HG03432 (cell line): ENCODE results near the gene TTLL10.

Experiments used
- ATAC-seq: cut with Tn5 transposase; IDR thresholded peaks from one replicate; pipeline ENCODE4 v1.9.1; 2021; ENCODE audit warnings: mild to moderate bottlenecking, moderate library complexity; ENCODE audit not compliant: unreplicated experiment

TTLL10 gene

GRCh38 chr1:1232208-1232795, 58.6 kb downstream of the TTLL10 start, which contains the start of gene B3GALT6:
TSS of gene B3GALT6 (plus strand) at chr1:1232237. CDS start at chr1:1232279, 42 bp downstream.
- ATAC-seq, result peak; percentile 6

GRCh38 chr1:1232796-1233566, 59.3 kb downstream of the TTLL10 start:
- ATAC-seq, result no peak

- ATAC-seq, result no peak
These were observed 59.9 kb downstream of the TTLL10 start for GRCh38 chr1:1233567-1233892.

DNA sequence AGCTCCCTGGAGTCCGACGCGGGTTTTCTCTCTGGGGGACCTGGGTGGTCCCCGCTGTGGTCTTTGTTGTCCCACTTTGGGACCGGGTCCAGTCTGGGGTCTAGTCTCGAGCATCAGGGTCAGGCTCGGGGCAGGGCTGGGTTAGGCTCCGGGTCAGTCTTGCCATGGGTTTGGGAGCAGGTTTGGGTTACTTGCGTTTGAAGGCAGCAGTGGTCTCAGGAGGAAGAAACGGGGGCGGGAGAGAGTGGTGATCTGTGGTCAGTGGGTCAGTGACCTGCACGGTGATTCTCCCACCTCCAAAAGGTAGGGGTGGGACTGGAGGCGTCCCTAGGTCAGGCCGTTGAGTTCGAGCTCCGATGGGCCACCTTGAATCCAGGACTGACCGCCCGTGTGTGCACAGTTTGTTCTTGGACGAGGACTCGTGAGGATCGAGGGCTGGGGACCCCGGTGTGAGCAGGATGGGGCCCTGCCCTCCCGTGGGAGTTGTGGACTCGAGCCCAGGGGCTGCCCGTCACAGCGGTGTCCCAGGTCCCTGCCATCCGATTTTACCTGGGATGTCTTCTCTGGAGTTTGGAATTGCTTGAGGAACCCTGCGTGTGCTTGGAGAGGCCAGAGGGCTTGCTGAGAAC, 60.6 kb downstream of the TTLL10 start:
- ATAC-seq, result no peak

DNA sequence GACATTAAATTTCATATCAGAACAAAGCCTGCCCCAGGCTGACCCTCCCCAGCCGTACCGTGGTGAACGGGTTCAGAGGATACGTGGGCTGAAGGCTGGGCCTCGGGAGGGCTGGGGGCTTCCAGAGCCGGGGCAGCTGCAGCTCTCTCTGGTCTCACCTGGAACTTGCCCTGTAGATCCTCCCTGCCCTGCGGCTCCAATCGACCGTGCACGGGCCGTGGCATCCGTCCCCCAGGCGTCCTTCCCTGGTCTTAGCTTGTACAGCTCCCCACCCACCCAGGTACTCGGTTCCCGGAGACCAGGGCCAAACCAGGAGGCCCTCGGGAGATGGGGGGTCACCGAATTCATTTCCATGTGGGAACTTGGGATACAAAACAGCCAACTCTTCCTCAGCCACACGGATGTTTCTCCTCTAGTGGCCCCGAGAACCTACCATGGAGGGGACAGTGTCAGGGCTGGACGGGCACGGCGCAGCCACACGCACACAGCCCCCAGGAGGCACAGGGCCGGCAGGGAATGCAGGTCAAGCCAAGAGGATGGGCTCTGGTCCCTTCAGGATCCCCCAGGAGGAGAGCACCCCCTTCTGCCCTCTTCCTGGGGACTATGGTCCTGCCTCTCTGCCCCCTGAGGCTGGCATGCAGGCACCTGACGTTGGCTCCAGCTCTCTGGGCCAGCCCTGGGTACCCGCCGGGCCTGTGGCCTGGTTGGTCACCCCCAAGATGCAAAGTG, 61.5 kb downstream of the TTLL10 start:
- ATAC-seq, result no peak

DNA sequence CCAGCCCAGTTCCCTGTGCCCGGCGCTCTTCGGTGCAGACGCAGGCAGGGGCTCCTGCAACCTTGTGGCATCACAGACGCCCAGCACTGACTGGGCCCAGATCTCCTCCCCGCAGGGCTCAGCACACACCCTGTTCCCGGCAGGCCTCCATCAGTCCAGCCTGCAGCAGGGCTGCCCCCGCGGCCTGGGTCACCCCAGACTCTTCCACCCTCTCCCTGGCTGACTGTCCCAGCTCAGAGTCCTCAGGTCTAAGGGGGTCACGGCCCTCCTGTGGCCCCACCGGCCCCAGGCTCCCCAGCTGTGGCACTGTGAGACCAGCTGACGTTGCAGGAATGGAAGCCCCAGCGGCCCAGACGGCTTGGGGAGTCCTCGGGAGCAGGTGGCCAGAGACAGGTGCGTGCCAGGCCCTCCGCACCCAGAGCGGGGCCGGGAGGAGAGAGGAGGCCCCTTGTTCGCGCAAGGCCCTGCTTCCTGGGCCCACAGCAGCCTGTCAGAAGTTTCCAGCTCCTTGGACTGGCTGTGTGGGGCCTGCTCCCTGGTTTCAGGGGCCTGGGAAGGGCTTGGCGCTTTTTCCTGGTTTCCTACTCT, 62.6 kb downstream of the TTLL10 start:
- ATAC-seq, result no peak

DNA sequence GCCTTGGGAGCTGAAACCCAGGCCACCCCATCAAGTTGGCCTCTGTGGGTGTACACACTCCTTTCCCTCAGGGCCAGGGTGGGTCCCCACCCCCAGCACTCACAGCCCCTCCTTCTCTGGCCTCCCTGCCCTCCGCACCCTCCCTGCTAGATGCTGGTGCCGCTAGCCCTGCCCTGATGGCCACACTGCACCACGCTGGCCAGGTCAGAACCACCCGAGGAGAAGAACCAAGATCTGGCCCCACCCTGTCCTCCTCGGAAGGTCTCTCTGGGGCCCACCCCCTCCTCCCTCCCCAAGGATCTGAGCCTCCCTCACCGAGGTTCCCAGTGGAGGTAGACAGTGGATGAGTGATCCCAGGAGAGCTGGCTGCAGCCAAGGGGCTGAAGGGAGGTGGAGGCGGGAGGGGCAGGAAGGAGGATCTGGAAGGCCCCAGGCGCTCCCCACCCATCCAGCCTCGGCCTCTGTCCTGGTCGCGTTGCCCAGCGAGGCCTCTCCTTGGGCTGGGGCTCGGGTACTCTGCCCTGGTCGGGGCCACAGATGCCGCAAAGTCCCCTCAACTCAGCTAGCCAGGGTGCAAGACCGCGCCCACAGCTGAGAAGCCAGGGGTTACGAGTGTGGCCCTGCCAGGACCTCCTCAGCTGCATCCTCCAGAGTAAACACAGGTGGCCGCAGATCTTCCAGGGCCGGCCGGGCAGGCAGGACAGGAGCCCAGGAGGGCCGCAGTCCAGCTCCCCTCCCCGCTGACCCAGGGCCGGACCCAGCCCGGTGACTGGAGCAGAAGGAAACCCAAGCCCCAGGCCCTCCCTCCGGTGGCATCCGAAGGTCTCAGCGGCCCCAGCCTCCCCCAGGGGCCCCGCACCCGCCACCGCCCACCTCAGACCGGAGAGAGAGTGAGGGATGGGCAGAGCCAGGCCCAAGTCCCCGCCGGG, 63.5 kb downstream of the TTLL10 start:
- no peak for ATAC-seq

GRCh38 chr1:1237874-1238701, 64.4 kb downstream of the TTLL10 start:
- no peak for ATAC-seq

DNA sequence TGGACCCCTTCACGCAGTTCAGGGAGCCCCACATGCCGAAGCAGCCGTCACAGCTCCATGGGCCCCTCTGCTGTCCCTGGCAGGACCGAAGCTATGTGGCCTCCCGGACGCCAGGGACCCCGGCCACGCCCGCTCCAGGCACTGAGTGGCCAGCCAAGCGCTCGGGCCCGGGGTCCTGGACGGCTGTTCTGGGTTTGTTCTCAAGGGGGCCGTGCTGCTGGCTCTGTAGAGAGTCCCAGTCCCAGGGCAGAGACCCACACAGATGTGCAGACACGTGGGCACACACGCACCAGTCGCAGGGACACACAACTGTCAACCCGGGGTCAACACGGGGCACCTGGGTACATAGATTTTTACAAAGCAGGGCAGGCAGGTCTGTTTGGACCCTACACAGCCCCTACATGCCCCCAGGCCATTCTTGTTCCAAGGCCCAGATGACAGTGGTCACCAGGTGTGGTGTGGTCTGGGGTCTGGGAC, 65.1 kb downstream of the TTLL10 start:
- no peak for ATAC-seq

- no peak for ATAC-seq
These were observed 65.5 kb downstream of the TTLL10 start for GRCh38 chr1:1239227-1239613.

DNA sequence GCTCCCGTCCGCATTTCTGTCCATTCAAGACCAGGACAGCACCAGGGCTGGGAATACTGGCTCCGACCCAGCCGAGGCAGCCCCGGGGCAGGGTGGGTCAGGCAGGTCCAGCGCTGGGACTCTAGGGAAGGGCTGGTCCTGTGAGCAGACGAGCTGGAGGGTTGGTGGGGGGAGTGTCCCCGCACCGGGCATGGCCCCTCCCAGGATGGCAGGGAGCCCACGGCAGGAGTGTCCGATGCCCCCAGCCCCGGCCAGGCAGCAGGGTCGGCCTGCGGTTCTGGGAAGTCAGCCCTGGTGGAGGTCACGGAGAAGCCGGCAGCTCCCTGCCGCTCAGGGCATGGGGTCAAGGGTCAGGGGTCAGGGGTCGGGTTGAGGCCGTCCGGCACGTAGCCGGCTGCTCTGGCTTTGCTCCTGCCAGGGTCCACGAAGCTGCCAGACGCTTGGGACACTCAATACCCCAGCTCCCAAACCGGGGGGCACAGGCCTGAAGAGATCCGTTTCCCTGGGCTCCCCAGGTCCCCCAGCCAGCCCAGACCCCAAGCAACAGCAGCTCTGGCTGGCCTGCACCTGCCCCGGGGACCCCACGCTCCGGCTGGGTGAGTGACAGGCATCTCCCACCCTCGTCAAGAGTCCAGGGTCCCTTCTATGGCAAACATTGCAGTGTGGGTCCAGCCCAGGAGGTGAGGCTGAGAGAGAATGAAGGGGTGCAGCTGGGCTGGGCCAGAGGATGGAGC, 66.1 kb downstream of the TTLL10 start:
- ATAC-seq, result no peak

GRCh38 chr1:1240348-1240732, 66.7 kb downstream of the TTLL10 start:
- ATAC-seq, result no peak

- ATAC-seq, result no peak
These were observed 67.3 kb downstream of the TTLL10 start for GRCh38 chr1:1240822-1241587.

- ATAC-seq, result no peak
These were observed 68.0 kb downstream of the TTLL10 start for GRCh38 chr1:1241588-1242219.

DNA sequence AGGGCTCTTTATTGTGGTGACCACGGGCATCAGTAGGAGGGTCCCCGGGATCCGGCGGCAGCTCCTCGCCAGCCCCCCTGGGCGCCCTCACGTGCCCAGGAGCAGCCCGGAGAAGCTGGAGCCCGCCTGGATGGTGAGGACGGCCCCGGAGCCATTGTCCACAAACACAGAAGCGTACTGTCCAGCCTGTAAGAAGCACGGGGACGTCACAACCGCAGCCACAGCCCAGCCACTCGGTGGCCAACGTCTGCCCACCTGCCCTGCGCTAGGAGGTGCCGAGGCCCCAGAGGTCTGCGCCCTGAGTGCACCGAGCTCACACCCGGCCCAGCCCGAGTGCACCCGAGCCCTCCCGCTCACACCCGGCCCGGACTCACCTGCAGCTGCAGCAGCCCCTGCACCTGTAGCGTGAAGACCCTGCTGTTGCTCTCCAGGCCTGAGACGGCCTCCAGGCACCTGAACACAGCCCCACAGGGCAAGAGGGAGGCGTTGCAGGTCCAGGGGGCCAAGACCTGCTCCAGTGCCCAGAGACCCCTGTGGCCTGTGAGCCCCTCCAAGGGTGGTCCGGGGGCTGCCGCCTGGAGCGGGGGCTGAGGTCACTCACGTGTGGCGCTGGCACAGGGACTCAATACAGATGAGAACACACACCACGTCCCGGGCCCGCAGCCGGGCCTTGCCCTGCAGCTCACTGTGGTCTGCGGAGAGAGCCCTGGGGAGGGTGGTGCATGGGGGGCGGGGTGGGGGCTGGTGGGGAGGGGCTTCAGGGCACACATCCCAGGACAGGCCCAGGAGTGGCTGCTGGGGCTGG, 69.0 kb downstream of the TTLL10 start:
- no peak for ATAC-seq

DNA sequence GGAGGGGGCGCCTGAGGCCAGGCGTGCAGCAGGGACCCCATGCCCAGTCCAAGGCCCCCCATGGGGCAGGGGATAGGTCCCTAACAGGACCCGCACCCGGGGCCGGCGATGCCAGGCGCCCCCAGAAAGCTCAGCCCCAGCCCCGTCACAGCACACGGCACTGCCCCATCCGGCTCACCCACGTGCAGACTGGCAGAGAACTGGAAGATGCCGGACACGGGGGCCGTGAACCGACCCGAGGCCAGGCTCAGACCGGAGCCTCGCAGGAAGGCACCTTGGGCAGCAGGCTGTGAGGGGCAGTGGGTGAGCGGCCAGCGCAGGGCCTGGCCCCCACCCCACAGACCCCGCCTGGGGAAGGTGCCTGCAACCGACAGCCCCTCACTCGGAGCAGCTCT, 69.6 kb downstream of the TTLL10 start:
- no peak for ATAC-seq

DNA sequence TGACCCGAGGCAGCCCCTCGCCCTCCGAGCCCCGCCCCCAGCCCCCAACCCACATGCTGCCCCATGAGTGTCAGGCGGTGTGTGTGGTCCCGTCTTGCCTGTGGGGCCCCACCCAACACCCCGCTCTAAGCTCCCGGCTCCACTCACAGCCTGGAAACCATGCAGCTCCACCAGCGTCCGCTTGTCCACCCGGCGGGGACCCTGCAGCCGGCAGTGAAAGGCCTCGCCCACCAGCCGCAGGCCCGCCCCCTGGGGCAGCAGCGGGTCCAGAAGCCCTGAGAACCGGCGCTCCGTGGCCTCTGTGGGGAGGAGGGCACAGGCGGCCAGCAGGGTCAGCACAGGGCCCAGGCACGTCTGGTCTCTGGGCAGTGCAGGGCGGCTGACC, 70.1 kb downstream of the TTLL10 start:
- ATAC-seq, result no peak
